Measurements from ENCODE around the gene ZNF436. TPM values are rescaled to one million over a fixed set of nuclear protein-coding genes. Genes with fewer than 3 reads are reported as not detected.
"Not testable (repeated sequence)": the region's sequence is repeated elsewhere in the genome, so short reads cannot be mapped to it uniquely, and the experiment has no call there.

Gene ZNF436
- total RNA-seq, 2 donors from 2014 or later = 8.7 to 8.8 TPM

DNA sequence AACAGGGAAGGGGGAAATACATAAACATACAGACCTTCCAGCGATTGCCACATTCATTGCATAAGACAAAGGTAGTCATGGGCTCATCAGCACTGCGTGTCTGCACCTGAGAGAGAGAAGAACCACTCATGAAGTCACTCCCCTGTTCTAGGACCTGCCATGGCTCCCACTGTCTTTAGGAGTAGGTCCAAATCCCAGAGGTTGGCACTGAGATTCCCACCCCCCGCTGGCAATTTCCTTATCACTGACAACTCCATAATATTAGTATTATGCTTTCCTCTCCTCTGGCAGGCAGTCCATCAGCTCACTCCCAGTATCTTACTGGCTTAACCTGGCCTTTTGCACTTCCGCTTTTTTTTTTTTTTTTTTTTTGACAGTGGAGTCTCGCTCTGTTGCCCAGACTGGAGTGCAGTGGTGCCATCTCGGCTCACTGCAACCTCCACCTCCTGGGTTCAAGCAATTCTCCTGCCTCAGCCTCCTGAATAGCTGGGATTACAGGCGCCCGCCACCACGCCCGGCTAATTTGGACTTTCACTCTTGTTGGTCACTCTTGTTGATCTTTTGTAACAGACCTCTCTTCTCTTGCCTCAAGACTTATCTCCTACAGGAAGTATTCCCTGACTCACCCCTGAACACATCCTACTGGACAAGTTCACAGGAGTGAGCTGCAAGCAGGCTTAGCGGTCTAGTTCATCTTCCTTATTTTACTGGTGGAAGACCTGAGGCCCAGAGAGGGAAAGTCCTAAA, 14.8 kb upstream of the ZNF436 start:
- no peak for ATAC-seq (replicated peaks in 1 of 2)
- no peak overlapping the region for H3K4me3 Mint-ChIP-seq
- no peaks in the 10 kb centered on the region for H3K36me3 Mint-ChIP-seq (ENCODE audit: insufficient read depth in 2 of 2)
- H3K9me3 Mint-ChIP-seq = no peaks in the 10 kb centered on the region
- DNase-seq = no peak
- no peak overlapping the region for H3K27ac Mint-ChIP-seq
- H3K4me1 Mint-ChIP-seq (ENCODE audit: low read depth) = no peaks in the 10 kb centered on the region
- H3K27me3 Mint-ChIP-seq (ENCODE audit: low read depth) = no peaks in the 10 kb centered on the region

DNA sequence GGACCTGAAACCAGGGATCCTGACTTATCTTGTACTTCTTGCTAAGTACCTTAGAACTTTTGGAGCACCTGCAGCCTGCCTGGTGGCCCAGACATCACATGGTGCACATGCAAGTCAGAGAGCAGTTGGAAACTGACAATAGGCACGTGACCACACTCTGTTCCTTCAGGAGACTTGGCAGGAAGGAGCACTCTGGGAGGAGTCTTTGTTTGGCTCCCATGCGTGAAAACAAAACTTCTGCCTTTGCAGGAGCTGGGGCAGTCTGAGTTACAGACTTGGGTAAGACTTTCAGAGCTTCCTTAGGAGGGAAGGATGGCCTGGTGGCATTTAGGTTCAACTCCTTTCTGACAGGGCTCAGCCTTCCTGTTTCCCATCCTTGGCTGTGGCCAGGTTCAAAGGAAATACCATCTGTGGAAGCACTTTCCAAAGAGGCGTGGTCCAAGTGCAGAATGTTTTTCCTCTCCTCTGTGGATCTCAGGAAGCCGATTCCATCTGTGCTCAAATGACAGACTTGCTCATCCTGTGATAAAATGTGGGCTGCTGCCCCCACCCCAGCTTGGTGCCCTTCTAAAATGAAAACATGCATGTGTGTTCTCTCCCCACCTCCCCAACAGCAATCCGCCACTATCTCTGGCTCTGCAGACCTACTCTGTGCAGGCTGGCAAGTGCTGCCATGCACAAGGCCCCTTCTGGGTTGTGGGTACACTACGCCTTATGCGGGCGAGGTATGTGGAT, 14.1 kb upstream of the ZNF436 start:
- Mint-ChIP-seq H3K4me1 (ENCODE audit: low read depth) (no peaks in the 10 kb centered on the region), H3K27ac (no peak overlapping the region), H3K9me3 (no peaks in the 10 kb centered on the region), H3K27me3 (ENCODE audit: low read depth) (no peaks in the 10 kb centered on the region), H3K36me3 (ENCODE audit: insufficient read depth in 2 of 2) (no peaks in the 10 kb centered on the region), H3K4me3 (no peak overlapping the region)
- ATAC-seq (replicated peaks in 1 of 2) (no peak), DNase-seq (no peak)

DNA sequence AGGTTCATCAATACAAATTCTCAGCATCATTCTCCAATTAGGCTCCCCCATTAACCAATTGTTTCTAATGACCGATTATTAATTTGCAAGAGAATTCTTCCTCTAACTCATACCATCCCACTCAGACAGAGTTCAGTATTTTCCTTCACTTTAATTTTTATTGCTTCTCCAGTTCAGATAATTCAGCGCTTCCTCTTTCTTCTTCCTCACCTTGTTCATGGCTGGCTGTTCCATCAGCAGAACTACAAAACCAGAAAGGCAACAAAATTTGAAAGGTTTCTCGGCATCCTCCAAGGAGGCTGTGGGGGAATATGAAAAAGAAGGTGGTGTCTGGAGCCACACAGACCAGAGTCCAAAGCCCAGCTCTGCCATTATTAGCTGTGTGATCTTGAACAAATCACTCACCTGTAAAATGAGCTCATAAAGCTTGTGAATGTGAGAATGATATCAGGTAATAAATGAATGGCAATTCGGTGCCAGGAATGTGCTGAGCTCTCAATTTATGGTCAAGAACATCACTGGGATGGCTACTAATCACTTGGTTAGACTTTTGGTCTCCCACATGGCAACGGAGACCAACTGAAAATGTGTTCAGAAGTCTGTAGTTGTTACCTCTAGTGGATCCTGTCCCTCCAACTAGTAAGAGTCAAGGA, 11.7 kb upstream of the ZNF436 start:
- Mint-ChIP-seq H3K27ac (no peak overlapping the region), H3K9me3 (no peaks in the 10 kb centered on the region), H3K36me3 (ENCODE audit: insufficient read depth in 2 of 2) (no peaks in the 10 kb centered on the region), H3K27me3 (ENCODE audit: low read depth) (no peaks in the 10 kb centered on the region), H3K4me3 (no peak overlapping the region), H3K4me1 (ENCODE audit: low read depth) (no peaks in the 10 kb centered on the region)
- DNase-seq = no peak
- ATAC-seq (replicated peaks in 1 of 2) = no peak

DNA sequence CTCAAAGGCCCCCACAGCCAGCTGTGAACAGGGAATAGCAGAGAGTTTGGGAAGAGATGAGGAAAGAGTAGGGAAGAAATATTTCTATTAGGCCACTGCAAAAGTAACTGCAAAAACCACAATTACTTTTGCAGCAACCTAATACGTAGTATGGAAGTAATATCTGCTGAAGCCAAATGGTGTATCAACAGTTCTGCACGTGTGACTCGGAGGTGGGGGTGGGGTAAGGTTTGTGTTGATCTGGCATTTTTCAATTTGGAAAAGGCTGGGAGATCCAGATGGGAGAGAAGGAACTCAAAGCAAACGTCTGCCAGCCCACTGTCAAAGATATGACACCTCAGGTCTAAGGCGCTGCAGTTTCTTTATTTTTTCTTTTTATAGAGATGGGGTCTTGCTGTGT, 11.1 kb upstream of the ZNF436 start:
- H3K36me3 Mint-ChIP-seq (ENCODE audit: insufficient read depth in 2 of 2) = no peaks in the 10 kb centered on the region
- H3K9me3 Mint-ChIP-seq = no peaks in the 10 kb centered on the region
- H3K27ac Mint-ChIP-seq = no peak overlapping the region
- no peaks in the 10 kb centered on the region for H3K27me3 Mint-ChIP-seq (ENCODE audit: low read depth)
- H3K4me3 Mint-ChIP-seq = no peak overlapping the region
- no peaks in the 10 kb centered on the region for H3K4me1 Mint-ChIP-seq (ENCODE audit: low read depth)
- no peak for DNase-seq
- ATAC-seq (replicated peaks in 1 of 2) = no peak

DNA sequence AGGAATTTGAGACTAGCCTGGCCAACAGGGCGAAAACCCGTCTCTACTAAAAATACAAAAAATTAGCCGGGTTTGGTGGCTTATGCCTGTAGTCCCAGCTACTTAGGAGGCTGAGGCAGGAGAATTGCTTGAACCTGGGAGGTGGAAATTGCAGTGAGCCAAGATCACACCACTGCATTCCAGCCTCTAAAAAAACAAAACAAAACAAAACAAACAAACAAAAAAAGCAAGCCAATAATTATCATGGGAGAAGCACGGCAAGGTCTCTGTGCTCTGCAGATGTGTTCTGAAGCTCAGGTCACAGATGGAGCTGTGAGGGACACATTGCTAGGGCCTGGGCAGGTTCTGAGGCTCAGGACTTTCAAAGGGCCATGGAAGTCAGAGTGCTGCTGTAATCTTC, 10.6 kb upstream of the ZNF436 start:
- not testable (repeated sequence) for ATAC-seq (replicated peaks in 1 of 2); H3K4me1 Mint-ChIP-seq (ENCODE audit: low read depth); H3K27ac Mint-ChIP-seq; H3K36me3 Mint-ChIP-seq (ENCODE audit: insufficient read depth in 2 of 2); H3K9me3 Mint-ChIP-seq; H3K4me3 Mint-ChIP-seq; H3K27me3 Mint-ChIP-seq (ENCODE audit: low read depth); DNase-seq

DNA sequence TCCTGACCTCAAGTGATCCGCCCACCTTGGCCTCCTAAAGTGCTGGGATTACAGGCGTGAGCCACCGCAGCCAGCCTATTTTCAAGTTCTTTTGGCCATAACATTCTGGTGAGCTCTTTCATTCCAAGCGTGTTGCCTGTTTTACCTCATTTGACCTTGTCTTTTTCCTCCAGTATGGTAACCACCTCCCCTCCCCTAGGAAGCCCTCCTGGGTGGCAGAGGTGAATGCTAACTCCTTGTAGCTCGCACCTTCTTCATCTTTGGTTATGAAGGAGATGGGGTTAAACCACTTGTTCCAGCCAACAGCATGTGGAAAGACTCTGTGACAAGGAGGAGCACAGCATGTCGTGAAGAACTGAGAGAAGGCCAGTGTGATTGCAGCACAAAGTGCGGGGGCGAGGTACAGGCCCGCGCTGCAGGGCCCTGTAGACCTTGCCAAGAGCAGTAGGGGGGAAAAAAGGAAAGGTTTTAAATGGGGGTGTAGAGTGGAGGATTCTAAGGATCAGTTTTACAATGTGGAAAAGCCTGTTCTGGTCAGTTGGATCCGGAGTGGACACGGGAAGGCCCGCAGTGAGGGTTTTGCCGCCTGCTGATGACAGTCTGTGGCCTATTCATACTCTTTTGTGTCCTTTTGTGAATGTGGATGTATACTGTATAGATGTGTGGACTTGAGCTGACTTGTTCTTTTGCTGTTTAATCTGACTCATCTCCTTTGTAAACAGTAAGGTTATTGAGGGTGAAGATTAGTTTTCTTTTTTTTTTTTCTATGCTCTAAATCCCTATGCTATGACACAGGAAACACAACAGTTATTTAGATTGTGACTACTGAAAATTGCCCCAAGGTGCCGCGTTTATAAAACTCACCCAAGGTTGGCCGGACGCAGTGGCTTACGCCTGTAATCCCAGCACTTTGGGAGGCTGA, 7.5 kb upstream of the ZNF436 start:
- no peak for ATAC-seq (replicated peaks in 1 of 2)
- Mint-ChIP-seq H3K4me1 (ENCODE audit: low read depth) (peaks cover 4% of the 10 kb centered on the region), H3K27ac (no peak overlapping the region), H3K36me3 (ENCODE audit: insufficient read depth in 2 of 2) (no peaks in the 10 kb centered on the region), H3K9me3 (no peaks in the 10 kb centered on the region), H3K27me3 (ENCODE audit: low read depth) (no peaks in the 10 kb centered on the region), H3K4me3 (no peak overlapping the region)
- no peak for DNase-seq

DNA sequence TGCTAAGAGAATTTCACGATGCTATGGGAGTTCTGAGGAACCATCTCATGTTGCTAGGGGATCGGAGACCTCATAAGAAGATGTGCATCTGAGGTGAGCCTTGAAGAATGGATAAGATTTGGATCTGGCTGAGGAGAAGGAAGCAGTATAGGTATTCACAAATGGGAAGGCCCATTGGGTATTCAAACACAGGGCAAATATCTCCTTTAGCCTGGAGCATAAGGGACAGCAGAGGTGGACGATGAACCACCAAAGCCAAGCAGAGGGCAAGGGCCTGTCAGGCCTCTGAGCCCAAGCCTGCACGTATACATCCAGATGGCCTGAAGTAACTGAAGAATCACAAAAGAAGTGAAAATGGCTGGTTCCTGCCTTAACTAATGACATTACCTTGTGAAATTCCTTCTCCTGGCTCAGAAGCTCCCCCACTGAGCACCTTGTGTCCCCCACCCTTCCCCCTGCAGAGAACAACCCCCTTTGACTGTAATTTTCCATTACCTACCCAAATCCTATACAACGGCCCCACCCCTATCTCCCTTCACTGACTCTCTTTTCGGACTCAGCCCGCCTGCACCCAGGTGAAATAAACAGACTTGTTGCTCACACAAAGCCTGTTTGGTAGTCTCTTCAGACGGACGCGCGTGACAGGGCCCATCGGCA, 4.6 kb upstream of the ZNF436 start:
- not testable (repeated sequence) for H3K9me3 Mint-ChIP-seq; H3K4me3 Mint-ChIP-seq; H3K27me3 Mint-ChIP-seq (ENCODE audit: low read depth); H3K36me3 Mint-ChIP-seq (ENCODE audit: insufficient read depth in 2 of 2); DNase-seq; H3K27ac Mint-ChIP-seq; ATAC-seq (replicated peaks in 1 of 2)
- H3K4me1 Mint-ChIP-seq (ENCODE audit: low read depth) = peaks cover 17% of the 10 kb centered on the region

DNA sequence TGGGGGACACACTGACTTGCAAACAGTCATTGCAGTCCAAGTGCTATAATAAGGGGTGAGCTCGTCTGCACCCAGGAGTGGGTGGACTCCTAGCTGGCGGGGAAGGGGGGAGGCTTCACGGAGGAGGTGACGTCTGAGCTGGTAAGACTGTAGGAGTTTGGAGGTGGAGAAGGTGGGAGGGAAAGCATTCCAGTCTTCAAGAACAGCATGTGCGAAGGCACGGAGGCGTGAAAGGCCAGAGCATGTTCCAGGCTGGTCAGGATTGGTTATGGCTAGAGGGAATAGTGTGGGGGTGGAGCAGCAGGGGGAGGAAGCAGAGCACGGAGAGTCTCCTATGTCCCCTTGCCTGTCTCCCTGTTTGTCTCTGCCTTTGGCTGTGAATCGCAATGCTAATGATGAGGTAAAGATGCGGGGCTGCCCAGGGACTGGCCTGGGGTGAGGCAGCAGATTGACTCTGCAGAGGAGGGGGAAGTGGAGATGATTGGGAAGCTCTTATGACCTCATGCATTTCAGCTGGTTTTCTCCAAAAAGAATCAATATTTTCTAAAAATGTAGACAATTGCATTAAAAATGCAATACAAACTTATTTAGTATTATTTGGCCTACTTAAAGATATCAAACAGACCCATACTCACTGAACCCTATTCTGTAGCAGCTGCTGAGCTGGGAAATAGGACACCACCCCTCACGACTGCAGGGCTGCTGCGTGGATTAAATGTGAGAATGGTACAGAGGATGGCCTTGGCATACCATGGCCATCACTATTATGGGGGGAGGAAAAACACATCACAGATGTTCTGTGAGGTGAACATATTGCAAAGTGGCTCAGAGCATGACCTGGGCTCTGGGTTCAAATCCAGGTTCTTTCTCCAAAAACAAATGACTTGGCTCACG, 2.6 kb upstream of the ZNF436 start:
- Mint-ChIP-seq H3K27ac (no peak overlapping the region), H3K4me1 (ENCODE audit: low read depth) (peaks cover 25% of the 10 kb centered on the region), H3K27me3 (ENCODE audit: low read depth) (no peaks in the 10 kb centered on the region), H3K4me3 (no peak overlapping the region), H3K9me3 (no peaks in the 10 kb centered on the region), H3K36me3 (ENCODE audit: insufficient read depth in 2 of 2) (peaks cover 0 to 3% of the 10 kb centered on the region in 2 donors)
- DNase-seq (no peak), ATAC-seq (replicated peaks in 1 of 2) (no peak)

DNA sequence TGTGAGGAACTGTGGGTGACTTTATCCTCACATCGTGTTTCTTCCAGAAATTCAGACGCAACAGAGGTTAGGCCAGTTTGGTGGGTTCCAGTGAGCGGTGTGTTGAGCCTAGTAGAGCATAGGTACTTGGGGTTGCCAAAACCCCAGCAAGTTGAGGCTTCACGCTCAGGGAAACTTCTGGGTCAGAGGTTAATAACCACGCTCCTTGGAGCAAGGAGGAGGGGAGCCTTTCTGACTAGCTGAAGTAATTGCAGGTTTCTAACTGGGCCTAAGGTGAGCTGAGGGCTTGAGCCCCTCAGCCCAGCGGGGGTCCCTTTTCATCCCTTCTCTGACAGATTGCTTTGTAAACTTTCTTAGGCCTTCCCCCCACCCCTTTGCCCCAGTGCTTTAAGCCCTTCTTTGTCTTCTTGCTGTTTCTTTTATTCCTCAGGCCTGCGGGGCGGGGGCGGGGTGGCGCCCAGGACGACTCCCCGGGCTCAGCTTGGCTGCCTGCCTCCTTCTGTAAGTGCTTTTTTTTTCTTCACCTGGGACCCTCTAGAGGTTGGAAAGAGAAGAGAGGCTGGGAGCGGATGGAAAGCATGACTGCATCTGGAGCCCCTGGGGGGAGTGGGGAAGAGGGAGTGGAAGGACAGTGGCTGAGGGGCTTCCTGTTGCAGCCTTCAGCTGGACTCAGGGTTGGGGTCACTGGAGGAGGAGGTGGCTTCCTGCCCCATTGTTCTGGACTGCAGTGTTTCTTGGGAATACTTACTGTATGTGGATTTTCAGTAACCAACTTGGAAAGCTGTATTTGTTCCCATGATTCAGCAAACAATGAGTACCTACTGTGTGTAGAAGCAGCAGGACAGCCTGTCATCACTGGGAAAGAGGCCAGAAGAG, 1.3 kb upstream of the ZNF436 start:
- no peaks in the 10 kb centered on the region for H3K27me3 Mint-ChIP-seq (ENCODE audit: low read depth)

DNA sequence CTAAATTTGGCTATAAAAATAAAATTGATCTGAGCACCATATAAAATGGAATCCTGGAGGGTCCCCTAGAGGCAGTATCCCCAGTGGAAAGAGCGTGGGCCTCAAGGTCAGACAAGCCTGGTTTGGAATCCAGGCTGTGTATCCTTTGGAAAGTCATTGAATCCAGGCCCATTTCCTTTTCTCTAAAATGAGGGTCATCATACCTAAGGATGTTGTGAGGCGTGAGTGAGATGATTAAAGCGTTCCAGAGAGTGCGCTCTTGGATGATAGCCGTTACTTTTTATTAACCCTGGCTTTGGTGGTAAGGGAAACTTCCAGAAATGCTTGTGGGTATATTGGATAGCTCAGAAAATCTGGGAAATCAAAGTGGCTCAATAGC, 683 bp upstream of the ZNF436 start:
- no peak overlapping the region for H3K27ac Mint-ChIP-seq

More for the DNA sequence above, 1.3 kb upstream of the ZNF436 start:
- Mint-ChIP-seq H3K9me3 (peaks cover 0 to under 1% of the 10 kb centered on the region in 2 donors), H3K4me3 (peak overlapping the region; percentile 93 to 97), H3K27ac (no peak overlapping the region), H3K36me3 (ENCODE audit: insufficient read depth in 2 of 2) (peaks cover 4 to 11% of the 10 kb centered on the region in 2 donors), H3K4me1 (ENCODE audit: low read depth) (peaks cover 38% of the 10 kb centered on the region)
- ATAC-seq (replicated peaks in 1 of 2) = no peak
- no peak for DNase-seq

More for the DNA sequence above, 683 bp upstream of the ZNF436 start:
- Mint-ChIP-seq H3K27me3 (ENCODE audit: low read depth) (no peaks in the 10 kb centered on the region), H3K4me3 (peak overlapping the region; percentile 93 to 97), H3K9me3 (peaks cover 0 to 1% of the 10 kb centered on the region in 2 donors), H3K4me1 (ENCODE audit: low read depth) (peaks cover 40% of the 10 kb centered on the region), H3K36me3 (ENCODE audit: insufficient read depth in 2 of 2) (peaks cover 4 to 13% of the 10 kb centered on the region in 2 donors)
- DNase-seq (no peak), ATAC-seq (replicated peaks in 1 of 2) (no peak)
